Nucleus accumbens (tissue), 56 donors: Measurements from ENCODE around the gene SLC35F3.
"Not testable (repeated sequence)": the region's sequence is repeated elsewhere in the genome, so short reads cannot be mapped to it uniquely, and the experiment has no call there.

ENCODE experiments used
- DNase-seq, 56 donors: peaks; one replicate each; lab custom pipeline; 2025; lab: John Stamatoyannopoulos, UW

Gene SLC35F3

DNA sequence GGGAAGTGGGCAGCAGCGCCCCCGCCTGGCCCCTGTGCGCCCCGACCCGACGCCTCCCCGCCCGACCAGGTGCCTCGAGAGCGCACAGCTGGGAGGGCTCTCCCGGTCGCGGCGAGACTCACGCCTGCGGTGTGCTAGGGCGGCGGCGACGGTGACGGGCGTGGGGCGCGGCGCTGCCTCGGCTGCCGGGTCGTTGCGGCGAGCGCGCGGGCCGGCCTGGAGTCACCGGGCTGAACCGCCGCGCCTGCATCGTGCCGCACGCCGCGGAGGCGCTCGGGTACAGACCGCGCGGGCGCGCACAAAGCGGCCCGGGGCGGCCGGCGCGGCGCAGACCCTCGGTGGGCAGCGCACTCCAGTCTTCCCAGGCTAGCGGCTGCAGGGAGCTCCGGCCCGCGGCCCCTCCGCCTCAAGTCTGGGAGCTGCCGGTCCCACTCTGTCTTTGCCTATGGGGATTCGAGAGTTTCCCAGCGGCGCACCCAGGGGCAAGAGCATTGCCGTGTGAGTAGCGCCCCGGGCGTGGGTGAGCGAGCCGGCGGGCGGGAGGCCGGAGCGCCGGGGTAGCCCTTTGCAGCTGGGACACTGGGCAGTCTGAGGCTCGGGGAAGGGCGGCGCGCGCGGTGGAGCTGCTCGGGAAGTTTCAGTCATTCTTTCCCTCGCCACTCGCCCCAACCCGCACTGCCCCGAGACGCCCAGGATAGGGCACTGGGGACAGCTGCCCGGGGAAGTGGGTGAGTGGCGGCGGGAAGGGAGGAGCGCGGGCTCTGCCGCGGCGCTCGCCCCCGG lies at the start of gene SLC35F3:
SLC35F3 (plus strand) TSS at position 44 of the 783 bp plus-strand sequence.
- DNase-seq: peak in 23 of 56 donors; percentile 1 to 61 (median 19)

DNA sequence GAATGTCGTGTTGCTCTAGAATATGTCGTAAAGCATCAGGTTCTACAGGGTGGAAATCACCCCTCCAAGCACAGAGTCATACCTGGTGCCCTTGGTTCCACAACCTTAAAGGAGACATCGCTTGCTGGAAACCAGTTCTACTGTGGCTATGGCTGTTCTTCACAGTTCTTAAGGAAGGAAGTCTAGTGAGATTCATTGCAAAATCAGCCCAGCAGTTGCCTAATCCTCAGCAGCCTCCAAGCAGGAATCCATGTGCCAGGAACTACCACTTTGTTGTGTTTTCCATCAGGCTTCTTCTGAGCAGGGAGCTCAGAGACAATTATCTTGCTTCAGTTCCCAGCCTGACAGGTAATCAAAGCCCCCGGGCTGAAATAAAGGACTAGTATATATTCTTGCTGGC lies 45.0 kb upstream of the SLC35F3 start:
- DNase-seq: no peak

DNA sequence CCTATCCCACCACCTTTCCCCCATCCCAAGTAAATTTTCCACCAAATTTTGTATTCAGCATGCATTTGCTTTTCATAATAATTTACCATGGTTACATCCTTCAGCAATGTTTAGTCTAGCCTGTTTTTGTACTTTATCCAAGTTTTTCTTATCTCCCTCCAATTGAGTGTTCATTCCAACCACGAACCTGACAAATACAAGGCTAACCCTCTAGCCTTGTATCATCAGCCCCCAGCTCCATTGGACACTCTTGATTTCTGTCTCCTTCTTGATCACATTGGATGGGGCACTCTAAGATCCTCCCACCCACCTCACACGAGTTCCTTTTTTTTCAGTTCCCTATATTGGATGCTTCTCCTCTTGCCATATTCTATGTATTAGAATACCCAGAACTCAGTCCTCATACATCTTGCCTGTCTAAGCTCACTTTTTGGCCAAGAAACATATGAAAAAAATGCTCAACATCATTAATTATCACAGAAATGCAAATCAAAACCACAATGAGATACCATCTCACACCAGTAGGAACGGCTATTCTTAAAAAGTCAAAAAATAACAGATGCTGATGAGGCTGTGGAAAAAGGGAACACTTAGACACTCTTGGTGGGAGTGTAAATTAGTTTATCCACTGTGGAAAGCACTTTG lies 40.5 kb upstream of the SLC35F3 start:
- no peak for DNase-seq

DNA sequence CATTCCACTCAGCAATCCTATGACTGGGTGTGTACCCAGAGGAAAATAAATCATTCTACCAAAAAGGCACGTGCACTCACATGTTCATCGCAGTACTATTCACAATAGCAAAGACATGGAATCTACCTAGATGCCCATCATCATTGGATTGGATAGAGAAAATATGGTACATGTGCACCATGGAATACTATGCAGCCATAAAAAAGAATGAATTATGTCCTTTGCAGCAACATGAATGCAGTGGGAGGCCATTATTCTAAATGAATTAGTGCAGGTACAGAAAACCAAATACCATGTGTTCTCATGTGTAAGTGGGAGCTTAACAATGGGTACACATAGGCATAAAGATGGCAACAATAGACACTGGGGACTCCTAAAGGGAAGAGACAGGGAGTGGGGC lies 39.9 kb upstream of the SLC35F3 start:
- DNase-seq: no peak

DNA sequence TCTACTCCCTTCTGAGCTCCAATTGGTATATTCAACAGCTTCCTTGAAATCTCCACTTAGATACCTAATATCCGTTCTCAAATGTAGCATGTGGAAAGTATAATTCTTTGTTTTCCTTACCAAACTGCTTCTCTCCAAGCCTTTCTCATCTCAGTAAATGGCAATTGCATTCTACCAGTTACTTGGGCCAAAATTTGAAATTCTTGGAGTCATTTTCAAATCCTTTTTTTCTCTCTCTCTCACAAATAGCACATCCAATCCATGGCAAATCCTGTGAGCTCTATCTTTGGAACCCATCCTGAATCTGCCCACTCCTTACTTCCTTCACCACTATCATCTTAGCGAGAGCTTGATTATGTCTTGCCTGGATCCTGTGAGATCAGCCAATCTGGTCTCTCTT lies 39.3 kb upstream of the SLC35F3 start:
- DNase-seq: no peak

DNA sequence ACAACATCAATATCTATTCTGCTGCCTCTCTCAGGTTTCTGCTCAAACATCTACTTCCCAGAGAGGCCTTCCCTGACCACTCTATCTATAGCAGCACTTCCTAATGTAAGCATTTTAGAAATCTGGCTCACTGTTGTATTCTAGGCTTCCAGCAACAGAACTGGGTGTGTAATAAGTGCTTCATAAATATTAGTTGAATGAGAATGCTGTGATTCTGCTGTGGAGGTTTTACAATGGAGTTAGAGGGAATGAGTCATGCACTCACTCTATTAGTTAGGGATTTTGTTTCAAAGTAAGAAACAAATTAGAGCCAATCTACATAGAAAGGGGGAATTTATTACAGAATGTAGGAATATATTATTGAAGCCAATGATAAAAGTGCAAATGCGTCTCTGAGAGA lies 38.6 kb upstream of the SLC35F3 start:
- DNase-seq: no peak

DNA sequence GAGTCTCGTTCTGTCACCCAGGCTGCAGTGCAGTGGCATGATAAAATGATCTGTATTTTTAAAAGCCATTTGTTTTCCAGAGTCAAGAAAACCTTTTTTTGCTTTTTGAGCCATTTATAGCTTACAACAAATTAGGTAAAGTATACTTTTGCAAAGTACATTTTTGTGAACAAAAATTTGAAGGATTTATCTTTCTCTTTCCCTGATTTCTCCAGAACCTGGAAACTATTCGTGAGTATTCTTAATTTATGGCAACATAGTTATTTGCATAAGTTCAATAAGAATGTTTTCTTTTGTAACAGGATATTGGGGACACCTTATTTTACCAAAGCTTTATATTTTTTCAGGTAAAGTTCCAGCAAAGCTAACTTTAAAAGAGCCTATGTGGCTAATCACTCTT lies 37.4 kb upstream of the SLC35F3 start:
- DNase-seq: no peak

DNA sequence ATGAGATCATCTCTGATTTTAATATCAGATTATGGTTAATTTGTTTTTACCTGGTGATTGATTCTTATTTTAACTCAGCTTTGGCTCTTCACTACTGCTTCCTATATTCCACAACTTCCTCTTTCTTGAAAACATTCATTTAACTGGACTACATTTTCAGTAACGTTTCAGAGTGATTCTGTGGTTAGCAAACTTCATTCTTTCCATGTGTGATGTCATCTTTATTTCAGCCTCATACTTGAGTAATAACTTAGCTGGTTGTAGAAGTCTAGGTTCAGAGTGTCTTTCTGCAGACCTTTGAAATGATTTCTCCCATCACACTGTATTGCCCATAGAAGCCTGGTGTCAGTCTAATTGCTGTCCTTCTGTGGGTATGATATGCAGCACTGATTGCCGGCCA lies 36.0 kb upstream of the SLC35F3 start:
- DNase-seq: no peak

DNA sequence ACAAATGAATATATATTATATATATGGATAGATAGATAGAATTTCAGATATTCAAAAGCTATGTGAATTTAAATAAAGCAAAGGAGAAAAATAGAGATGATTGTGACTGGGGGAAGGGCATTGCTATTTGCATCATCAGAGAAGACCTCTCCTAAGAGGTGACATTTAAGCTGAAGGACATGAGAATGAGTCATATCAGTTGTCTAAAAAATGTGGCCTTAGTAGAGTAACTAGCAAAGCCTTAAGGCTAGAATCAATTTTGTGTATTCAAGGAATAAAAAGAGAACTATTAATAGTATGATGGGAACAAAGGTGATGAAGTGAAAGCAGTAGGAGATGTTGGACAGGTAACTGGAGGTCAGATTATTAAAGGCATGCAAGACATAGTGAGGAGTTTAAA lies 34.8 kb upstream of the SLC35F3 start:
- no peak for DNase-seq

DNA sequence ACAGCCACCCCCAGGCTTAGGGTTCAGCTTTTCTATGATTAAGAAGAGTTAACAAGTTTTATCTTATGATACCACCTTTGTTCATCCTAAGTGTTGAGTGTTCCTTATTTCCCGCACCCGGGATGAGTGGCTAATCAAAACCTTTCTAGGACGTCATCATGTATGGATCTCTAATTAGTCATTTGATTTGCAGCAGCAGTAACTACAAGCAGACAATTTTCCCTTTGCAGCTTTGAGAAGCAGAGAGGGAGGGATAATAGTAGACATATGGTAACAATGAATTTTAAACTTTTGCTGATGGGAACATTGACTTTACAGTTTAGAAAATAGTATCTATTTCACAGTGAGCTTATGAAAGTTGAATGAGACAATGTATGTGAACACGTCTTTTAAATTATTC lies 30.8 kb upstream of the SLC35F3 start:
- DNase-seq: no peak

DNA sequence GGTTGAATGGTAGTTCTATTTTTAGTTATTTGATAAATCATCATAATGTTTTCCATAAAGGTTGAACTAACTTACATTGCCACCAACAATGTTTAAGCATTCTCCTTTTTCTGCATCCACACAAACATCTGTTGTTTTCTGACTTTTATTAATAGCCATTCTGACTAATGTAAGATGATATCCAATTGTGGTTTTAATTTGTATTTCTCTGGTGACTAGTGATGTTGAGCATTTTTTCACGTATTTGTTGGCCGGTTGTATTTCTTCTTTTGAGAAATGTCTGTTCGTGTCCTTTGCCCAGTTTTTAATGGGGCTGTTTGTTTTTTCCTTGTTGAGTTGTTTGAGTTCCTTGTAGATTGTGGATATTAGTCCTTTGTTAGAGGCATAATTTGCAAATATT lies 24.6 kb upstream of the SLC35F3 start:
- DNase-seq: no peak

DNA sequence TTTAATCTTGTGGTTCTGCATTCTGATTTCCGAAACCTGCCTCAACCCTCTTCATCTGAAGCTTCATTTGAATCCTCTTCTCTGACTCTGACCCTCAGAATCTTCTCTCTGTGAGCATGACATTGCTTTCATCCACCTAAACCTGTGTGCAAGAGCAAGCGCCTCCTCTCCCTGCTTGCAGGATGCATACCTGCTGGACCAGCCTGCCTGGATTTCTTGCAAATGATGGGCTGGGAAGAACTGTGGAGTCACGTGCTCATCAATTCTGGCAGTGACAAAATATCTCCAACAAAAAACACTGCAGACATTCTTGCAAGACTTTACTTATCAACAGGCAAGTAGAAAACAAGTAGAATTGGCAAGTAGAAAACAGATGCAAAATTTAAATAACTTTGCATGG lies 20.8 kb upstream of the SLC35F3 start:
- DNase-seq: no peak

DNA sequence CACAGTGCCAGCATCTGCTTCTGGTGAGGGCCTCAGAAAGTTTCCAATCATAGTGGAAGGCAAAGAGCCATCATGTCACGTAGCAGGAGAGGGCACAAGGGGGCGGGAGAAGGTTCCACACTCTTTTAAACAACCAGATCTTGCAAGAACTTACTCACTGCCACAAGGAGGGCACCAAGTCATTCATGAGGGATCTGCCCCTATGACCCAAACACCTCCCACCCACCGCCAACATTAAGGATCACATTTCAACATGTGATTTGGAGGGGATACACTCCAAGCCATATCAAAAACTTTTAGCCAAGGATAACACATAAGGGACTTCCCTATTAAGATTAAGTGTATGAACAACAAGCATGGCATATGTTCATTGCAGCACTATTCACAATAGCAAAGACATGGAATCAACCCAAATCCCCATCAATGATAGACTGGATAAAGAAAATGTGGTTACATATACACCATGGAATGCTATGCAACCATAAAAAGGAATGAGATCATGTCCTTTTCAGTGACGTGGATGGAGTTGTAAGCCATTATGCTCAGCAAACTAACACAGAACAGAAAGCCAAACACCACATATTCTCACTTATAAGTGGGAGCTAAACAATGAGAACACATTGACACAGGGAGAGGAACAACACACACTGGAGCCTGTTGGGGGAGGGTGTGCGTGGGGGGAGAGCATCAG lies 19.9 kb upstream of the SLC35F3 start:
- no peak for DNase-seq

DNA sequence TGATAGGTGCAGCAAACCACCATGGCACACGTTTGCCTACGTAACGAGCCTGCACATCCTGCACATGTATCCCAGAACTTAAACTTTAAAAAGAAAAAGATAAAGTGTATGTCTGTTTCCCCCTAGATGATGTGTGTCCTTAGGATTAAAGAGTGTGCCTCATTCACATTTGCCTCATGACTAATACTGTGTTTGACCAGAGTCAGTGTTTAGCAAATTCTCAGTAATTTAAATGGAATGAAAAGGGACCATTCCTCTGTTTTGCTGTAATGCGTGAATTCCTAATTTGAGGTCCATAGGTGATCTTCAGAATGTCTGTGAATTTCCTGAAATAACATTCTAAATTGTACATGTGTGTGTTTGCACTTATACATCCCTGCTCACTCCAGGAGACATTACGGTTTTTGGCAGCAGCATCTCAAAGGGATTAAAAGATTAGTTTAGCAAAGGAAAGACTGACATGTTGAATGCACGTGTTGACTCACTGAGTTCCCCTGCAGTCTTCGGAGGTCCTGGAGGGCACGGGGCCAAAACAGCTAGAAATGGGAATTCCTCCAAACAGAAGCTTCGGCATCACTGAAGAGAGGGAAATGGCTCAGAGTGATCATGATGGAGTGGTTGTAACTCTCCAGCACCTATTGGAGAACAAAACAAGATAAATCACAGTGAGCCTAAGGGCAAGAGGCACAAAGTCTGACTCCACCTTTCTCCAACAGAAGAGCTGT lies 19.1 kb upstream of the SLC35F3 start:
- no peak for DNase-seq

DNA sequence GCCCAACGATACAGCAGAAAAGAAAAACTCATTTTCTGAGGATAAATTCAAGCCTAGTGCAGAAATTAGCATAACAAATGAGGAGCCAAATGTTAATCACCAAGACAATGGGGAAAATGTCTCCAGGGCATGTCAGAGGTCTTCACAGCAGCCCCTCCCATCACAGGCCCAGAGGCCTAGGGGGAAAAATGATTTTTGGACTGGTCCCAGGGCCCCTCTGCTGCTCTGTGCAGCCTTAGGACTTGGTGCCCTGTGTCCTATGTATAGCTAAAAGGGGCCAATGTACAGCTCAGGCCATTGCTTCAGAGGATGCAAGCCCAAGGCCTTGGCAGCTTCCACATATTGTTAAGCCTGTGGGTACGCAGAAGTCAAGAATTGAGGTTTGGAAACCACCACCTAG lies 13.3 kb upstream of the SLC35F3 start:
- not testable (repeated sequence) for DNase-seq

DNA sequence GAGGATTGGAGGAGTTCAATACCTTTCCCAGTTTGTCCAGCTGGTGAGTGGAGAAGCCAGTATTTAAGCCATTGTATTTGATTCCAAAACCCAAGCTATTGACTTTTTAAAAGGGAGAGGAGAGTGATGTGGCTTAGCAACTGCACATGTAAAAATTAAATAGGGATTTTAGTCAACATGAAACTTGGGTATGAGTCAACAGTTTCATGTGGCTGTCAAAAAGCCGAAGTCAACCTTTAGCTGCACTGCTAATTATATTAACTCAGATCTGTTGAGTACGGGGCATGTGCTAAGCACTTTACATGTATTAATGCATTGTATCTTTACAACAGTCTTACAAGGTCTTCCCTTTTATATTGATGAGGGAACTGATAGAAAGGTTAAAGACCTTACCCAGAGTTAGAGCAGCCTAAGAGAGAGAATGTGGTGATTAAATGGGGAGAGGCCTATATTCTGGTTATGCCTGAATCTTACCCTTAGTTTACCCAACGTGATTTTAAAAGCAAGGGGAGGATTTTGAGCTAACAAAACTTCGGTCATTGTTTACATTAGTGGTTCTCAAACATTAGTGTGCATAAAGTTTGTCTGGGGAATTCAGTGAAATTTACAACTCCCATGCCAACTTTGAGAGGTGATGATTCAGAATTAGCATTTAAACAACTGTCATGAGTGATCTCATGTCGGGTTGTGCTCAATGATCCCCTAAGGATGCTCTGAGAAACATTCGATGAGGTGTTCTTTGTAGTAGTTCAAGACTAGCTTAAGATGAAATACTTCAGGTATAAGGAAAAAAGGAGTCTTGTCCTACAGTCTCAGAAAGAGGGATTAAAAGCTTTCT lies 6.9 kb upstream of the SLC35F3 start:
- no peak for DNase-seq

DNA sequence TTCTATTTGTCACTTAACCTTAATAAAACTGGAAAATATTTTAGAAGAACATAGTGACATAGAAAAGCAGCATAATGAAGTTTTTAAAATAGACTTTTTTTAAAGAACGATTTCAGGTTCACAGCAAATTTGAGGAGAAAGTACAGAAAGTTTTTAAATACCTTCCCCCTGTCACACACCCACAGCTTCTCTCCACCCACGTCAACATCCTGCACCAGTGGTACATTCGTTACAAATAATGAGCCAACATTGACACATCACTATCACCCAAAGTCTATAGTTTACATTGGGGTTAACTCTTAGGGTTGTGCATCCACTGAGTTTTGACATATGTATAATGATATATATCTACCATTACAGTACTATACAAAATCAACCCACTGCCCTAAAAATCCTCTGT lies 3.0 kb upstream of the SLC35F3 start:
- DNase-seq: peak in 7 of 56 donors; percentile 7 to 34 (median 19)

DNA sequence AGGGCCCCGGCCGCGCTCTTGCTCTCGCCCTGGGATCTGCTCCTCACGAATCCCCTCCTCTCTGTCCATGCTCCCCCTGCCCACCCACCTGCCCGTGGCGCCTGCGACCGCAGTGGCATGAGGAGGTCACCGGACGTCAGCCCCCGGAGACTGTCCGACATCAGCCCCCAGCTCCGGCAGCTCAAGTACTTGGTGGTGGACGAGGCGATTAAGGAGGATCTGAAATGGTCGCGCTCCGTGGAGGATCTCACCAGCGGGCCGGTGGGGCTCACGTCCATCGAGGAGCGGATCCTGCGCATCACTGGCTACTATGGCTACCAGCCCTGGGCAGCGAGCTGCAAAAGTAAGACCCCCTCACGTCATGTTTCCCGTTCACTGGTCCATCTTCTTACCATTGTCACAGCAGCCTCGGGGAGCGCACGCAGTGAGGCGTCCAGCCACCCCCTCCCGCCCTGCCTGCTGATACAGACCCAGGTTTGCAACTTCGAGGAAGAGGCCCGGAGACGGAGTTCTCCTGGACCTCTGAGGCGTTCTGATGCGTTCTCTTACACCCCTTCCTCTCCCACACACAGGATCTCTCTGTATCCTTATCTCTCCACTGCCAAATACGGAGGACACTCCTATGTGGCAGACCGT lies 1.1 kb downstream of the SLC35F3 start:
- peak in 7 of 56 donors; percentile 6 to 39 (median 15) for DNase-seq

DNA sequence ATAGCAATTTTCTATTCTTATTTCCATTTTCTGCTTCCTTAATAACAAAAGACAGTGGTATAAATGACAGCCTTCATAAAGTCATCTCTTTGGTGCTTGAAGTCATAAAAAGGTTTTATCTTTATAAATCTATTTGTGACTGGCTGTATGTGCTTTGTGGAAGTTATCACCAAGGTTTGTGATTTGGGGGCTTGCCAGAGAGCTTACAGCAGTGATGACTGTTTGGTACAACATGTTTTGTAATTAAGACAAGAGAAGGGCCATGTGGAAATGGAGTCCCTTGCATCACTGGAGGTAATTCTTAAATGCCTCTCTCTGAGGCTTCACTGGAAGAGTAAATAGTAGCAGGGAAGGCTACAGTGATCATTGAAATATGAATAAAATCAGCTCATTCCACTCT lies 2.7 kb downstream of the SLC35F3 start:
- DNase-seq: no peak

DNA sequence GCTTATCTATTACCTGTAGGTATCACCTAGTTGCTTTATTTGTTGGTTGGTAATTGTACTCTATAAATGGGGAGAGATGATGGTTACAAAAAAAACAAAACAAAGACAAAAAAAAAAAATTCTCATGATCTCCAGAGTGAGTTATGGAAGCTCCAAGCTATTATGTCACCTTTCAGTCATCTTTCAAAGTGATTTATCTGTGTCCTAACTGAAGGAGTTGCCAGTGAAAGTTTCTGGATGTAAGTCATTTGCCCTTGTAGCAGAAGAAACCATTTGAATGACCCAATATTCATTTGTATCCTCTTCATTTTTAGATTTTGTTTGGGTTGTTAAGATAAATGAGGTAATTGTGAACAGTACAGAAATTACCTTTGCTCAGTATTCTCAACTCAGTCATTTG lies 3.6 kb downstream of the SLC35F3 start:
- DNase-seq: no peak
